Transverse colon (tissue), 3 donors: ENCODE data around the gene PTX4.

Experiments used
- CTCF ChIP-seq, 5 experiments: fragments of 200-600 bp in 3 of 5; fragments of 450-650 bp in 2 of 5; sonication (generic) in 3 of 5; IDR thresholded peaks; 1 replicate in 2 of 5; 2 replicates in 3 of 5; pipeline ENCODE4 v1.5.1; 2016 to 2017; ENCODE audit warnings: antibody characterized with exemption in 5 of 5, inconsistent platforms in 3 of 5, mild to moderate bottlenecking in 2 of 5, moderate library complexity in 1 of 5
- EP300 ChIP-seq: sonication (generic); formaldehyde crosslinking; IDR thresholded peaks from one replicate; pipeline ENCODE4 v1.6.1; 2017; ENCODE audit warnings: antibody characterized with exemption, low read depth

- TF ChIP-seq CTCF (IDR thresholded peaks at IDR 0.05) (no peak), EP300 (no peak)
These were observed 37.9 kb downstream of the PTX4 start for GRCh38 chr16:1450841-1451240.
